ENCODE data around the gene NEB.

NEB gene

GRCh38 chr2:151765760-151766410 lies 31.6 kb upstream of the NEB start:
- H4K20me1 ChIP-seq (ENCODE audit: insufficient read depth, low read length, poor library complexity, severe bottlenecking), result no peaks in the 10 kb centered on the region
- H3K79me2 ChIP-seq (ENCODE audit: insufficient read depth, low read length), result no peaks in the 10 kb centered on the region
- no peaks in the 10 kb centered on the region for H3K9me2 ChIP-seq (replicated peaks; ENCODE audit: low read depth, low read length)
- peak overlapping the region; percentile 40 for H3K4me2 ChIP-seq (ENCODE audit: low read depth, low read length, poor library complexity, severe bottlenecking)
- H3K4me3 ChIP-seq (ENCODE audit: low read length, poor library complexity, severe bottlenecking), result no peak overlapping the region
- H3K36me3 ChIP-seq (ENCODE audit: insufficient read depth, low read length), result no peaks in the 10 kb centered on the region
- no peak overlapping the region for H3K9ac ChIP-seq (ENCODE audit: low read depth, low read length, poor library complexity, severe bottlenecking)
- no peaks in the 10 kb centered on the region for H3F3A ChIP-seq (ENCODE audit: low read depth)
- H3K9me3 ChIP-seq (ENCODE audit: insufficient read depth, low read depth, low read length), result no peaks in the 10 kb centered on the region
- no peaks in the 10 kb centered on the region for H3K27me3 ChIP-seq (ENCODE audit: insufficient read depth, low read length, poor library complexity, severe bottlenecking)
- H2AFZ ChIP-seq (ENCODE audit: low read length), result peak overlapping the region; percentile 69
- peaks cover 26% of the 10 kb centered on the region for H3K4me1 ChIP-seq (ENCODE audit: insufficient read depth, low read length, poor library complexity, severe bottlenecking)
- TF ChIP-seq CTCF (conservative IDR thresholded peaks at IDR 0.05; ENCODE audit: low read length), result no peak

- no peaks in the 10 kb centered on the region for H3K27me3 ChIP-seq (ENCODE audit: insufficient read depth, low read length, poor library complexity, severe bottlenecking)
- H3K9ac ChIP-seq (ENCODE audit: low read depth, low read length, poor library complexity, severe bottlenecking), result no peak overlapping the region
- H3K4me3 ChIP-seq (ENCODE audit: low read length, poor library complexity, severe bottlenecking), result no peak overlapping the region
- no peaks in the 10 kb centered on the region for H3K36me3 ChIP-seq (ENCODE audit: insufficient read depth, low read length)
- H4K20me1 ChIP-seq (ENCODE audit: insufficient read depth, low read length, poor library complexity, severe bottlenecking), result no peaks in the 10 kb centered on the region
- no peaks in the 10 kb centered on the region for H3K9me2 ChIP-seq (replicated peaks; ENCODE audit: low read depth, low read length)
- H2AFZ ChIP-seq (ENCODE audit: low read length), result no peak overlapping the region
- H3F3A ChIP-seq (ENCODE audit: low read depth), result no peaks in the 10 kb centered on the region
- H3K79me2 ChIP-seq (ENCODE audit: insufficient read depth, low read length), result no peaks in the 10 kb centered on the region
- TF ChIP-seq EZH2phosphoT487 (IDR thresholded peaks at IDR 0.05; ENCODE audit: borderline replicate concordance) (no peak), CTCF (conservative IDR thresholded peaks at IDR 0.05; ENCODE audit: low read length) (no peak)
- H3K9me3 ChIP-seq (ENCODE audit: insufficient read depth, low read depth, low read length), result no peaks in the 10 kb centered on the region
- H3K4me2 ChIP-seq (ENCODE audit: low read depth, low read length, poor library complexity, severe bottlenecking), result no peak overlapping the region
- peaks cover 26% of the 10 kb centered on the region for H3K4me1 ChIP-seq (ENCODE audit: insufficient read depth, low read length, poor library complexity, severe bottlenecking)
Measured at GRCh38 chr2:151762694-151763093, 28.4 kb upstream of the NEB start.

GRCh38 chr2:151761687-151762086 lies 27.4 kb upstream of the NEB start:
- Histone ChIP-seq H3K9me2 (replicated peaks; ENCODE audit: low read depth, low read length) (no peaks in the 10 kb centered on the region), H3K27me3 (ENCODE audit: insufficient read depth, low read length, poor library complexity, severe bottlenecking) (no peaks in the 10 kb centered on the region), H4K20me1 (ENCODE audit: insufficient read depth, low read length, poor library complexity, severe bottlenecking) (no peaks in the 10 kb centered on the region), H3K9ac (ENCODE audit: low read depth, low read length, poor library complexity, severe bottlenecking) (no peak overlapping the region), H3K4me3 (ENCODE audit: low read length, poor library complexity, severe bottlenecking) (no peak overlapping the region), H3K79me2 (ENCODE audit: insufficient read depth, low read length) (no peaks in the 10 kb centered on the region), H3K4me2 (ENCODE audit: low read depth, low read length, poor library complexity, severe bottlenecking) (no peak overlapping the region), H2AFZ (ENCODE audit: low read length) (no peak overlapping the region), H3K4me1 (ENCODE audit: insufficient read depth, low read length, poor library complexity, severe bottlenecking) (peaks cover 16% of the 10 kb centered on the region), H3K36me3 (ENCODE audit: insufficient read depth, low read length) (no peaks in the 10 kb centered on the region), H3F3A (ENCODE audit: low read depth) (no peaks in the 10 kb centered on the region), H3K9me3 (ENCODE audit: insufficient read depth, low read depth, low read length) (no peaks in the 10 kb centered on the region)
- no peak for TF ChIP-seq EZH2phosphoT487 (IDR thresholded peaks at IDR 0.05; ENCODE audit: borderline replicate concordance)
- TF ChIP-seq CTCF (conservative IDR thresholded peaks at IDR 0.05; ENCODE audit: low read length), result no peak

All from Loucy (cell line).